IMR-90 (cell line): Measurements from ENCODE around the gene PAF1. TPM values are rescaled to one million over a fixed set of nuclear protein-coding genes. Genes with fewer than 3 reads are reported as not detected.

Experiments
- ATAC-seq: fragments of 200-7000 bp; cut with Tn5 transposase; 2 replicates; pipeline ENCODE4 v1.9.1; 2020; ENCODE audit warnings: low read depth, mild to moderate bottlenecking, moderate library complexity
- BruUV-seq: library from RNA; stranded (reverse); fragments of 400-500 nt; replicated peaks from 2 replicates; lab custom pipeline; 2021; lab: Mats Ljungman, UMichigan
- CTCF ChIA-PET: fragments of 300-600 bp; formaldehyde crosslinking; extraction: SDS; loops from one replicate; lab custom pipeline; 2021; ENCODE audit warnings: antibody characterized with exemption; lab: Yijun Ruan, JAX
- POLR2A ChIA-PET: fragments of 300-600 bp; sonication (Branson Sonifier 250); formaldehyde crosslinking; loops from one replicate; lab custom pipeline; 2022; ENCODE audit warnings: antibody characterized with exemption; ENCODE audit not compliant: unreplicated experiment; lab: Charles Lee
- DNase-seq: peaks from one replicate; pipeline ENCODE4 v3.0.0; 2013
- H2AFZ ChIP-seq: replicated peaks from 2 replicates; pipeline ENCODE3; 2013; ENCODE audit warnings: low read length, mild to moderate bottlenecking; ENCODE audit not compliant: poor library complexity
- H2AK5ac ChIP-seq: 2 replicates; pipeline ENCODE4 v1.6.1; 2013; ENCODE audit warnings: low read depth, low read length, inconsistent platforms
- H2AK9ac ChIP-seq: replicated peaks from 2 replicates; pipeline ENCODE3; 2013; ENCODE audit warnings: mild to moderate bottlenecking, low read depth, low read length, moderate library complexity; ENCODE audit not compliant: poor library complexity
- H2BK120ac ChIP-seq: 2 replicates; pipeline ENCODE4 v1.6.1; 2013; ENCODE audit warnings: low read depth, low read length, inconsistent platforms
- H2BK15ac ChIP-seq: 3 replicates; pipeline ENCODE4 v1.6.1; 2013; ENCODE audit warnings: low read depth, low read length, inconsistent platforms
- H2BK20ac ChIP-seq: 2 replicates; pipeline ENCODE4 v1.6.1; 2013; ENCODE audit warnings: low read depth, mild to moderate bottlenecking, inconsistent platforms, low read length, moderate library complexity
- H2BK5ac ChIP-seq: 2 replicates; pipeline ENCODE4 v1.6.1; 2013; ENCODE audit warnings: mild to moderate bottlenecking, low read depth, low read length, inconsistent platforms; ENCODE audit not compliant: poor library complexity, severe bottlenecking
- H3K14ac ChIP-seq: replicated peaks from 2 replicates; pipeline ENCODE4 v1.6.1; 2013; ENCODE audit warnings: low read depth, low read length, inconsistent platforms
- H3K18ac ChIP-seq: 2 replicates; pipeline ENCODE4 v1.6.1; 2013; ENCODE audit warnings: low read depth, low read length, control low read depth
- H3K23ac ChIP-seq: 2 replicates; pipeline ENCODE4 v1.6.1; 2013; ENCODE audit warnings: low read depth, low read length, inconsistent platforms
- H3K27ac ChIP-seq: 2 replicates; pipeline ENCODE4 v1.5.1; 2013; ENCODE audit warnings: mild to moderate bottlenecking, control low read depth, low read length; ENCODE audit not compliant: insufficient read depth
- H3K27me3 ChIP-seq: 2 replicates; pipeline ENCODE4 v1.6.1; 2013; ENCODE audit warnings: low read length; ENCODE audit not compliant: control insufficient read depth, insufficient read depth
- H3K36me3 ChIP-seq: 2 replicates; pipeline ENCODE4 v1.6.1; 2013; ENCODE audit warnings: low read length, mixed read lengths; ENCODE audit not compliant: control insufficient read depth, insufficient read depth
- H3K4ac ChIP-seq: 2 replicates; pipeline ENCODE4 v1.6.1; 2013; ENCODE audit warnings: low read depth, low read length, inconsistent platforms
- H3K4me1 ChIP-seq: 2 replicates; pipeline ENCODE4 v1.6.1; 2013; ENCODE audit warnings: low read length, mixed read lengths; ENCODE audit not compliant: control insufficient read depth, insufficient read depth
- H3K4me2 ChIP-seq: 2 replicates; pipeline ENCODE4 v1.6.1; 2013; ENCODE audit warnings: low read depth, mild to moderate bottlenecking, control low read depth, low read length, moderate library complexity
- H3K4me3 ChIP-seq: 2 replicates; pipeline ENCODE4 v1.5.1; 2013; ENCODE audit warnings: low read depth, mild to moderate bottlenecking, control low read depth, low read length, moderate library complexity; ENCODE audit not compliant: insufficient read depth
- H3K56ac ChIP-seq: 2 replicates; pipeline ENCODE4 v1.6.1; 2013; ENCODE audit warnings: low read length, inconsistent platforms; ENCODE audit not compliant: insufficient read depth; ENCODE audit errors: extremely low read depth
- H3K79me1 ChIP-seq, 2 experiments: 2 replicates each; pipeline ENCODE4 v1.6.1; 2013; ENCODE audit warnings: low read length in 2 of 2, inconsistent platforms in 1 of 2, low read depth in 1 of 2
- H3K9ac ChIP-seq: 2 replicates; pipeline ENCODE4 v1.6.1; 2013; ENCODE audit warnings: low read depth, low read length, control low read depth
- H3K9me1 ChIP-seq: 2 replicates; pipeline ENCODE4 v1.6.1; 2013; ENCODE audit warnings: low read length, inconsistent platforms; ENCODE audit not compliant: insufficient read depth
- H3K9me3 ChIP-seq: 2 replicates; pipeline ENCODE4 v1.6.1; 2013; ENCODE audit warnings: low read length; ENCODE audit not compliant: control insufficient read depth, insufficient read depth
- H4K20me1 ChIP-seq: 2 replicates; pipeline ENCODE4 v1.6.1; 2013; ENCODE audit warnings: low read length, inconsistent platforms; ENCODE audit not compliant: insufficient read depth
- H4K5ac ChIP-seq: 2 replicates; pipeline ENCODE4 v1.6.1; 2013; ENCODE audit warnings: mild to moderate bottlenecking, low read depth, low read length, control low read depth
- H4K8ac ChIP-seq, 2 experiments: 2 replicates each; pipeline ENCODE4 v1.6.1; 2013; ENCODE audit warnings: low read depth in 2 of 2, low read length in 2 of 2, control low read depth in 1 of 2, inconsistent platforms in 1 of 2
- H4K91ac ChIP-seq: 2 replicates; pipeline ENCODE4 v1.6.1; 2013; ENCODE audit warnings: low read depth, low read length, inconsistent platforms; ENCODE audit not compliant: insufficient read depth
- CEBPB ChIP-seq: IDR thresholded peaks from 2 replicates; pipeline ENCODE4 v1.6.1; 2012; ENCODE audit warnings: low read depth, low read length, improper control_type of control experiment
- CHD1 ChIP-seq: IDR thresholded peaks from 2 replicates; pipeline ENCODE4 v1.6.1; 2012; ENCODE audit warnings: low read depth, low read length, improper control_type of control experiment
- CTCF ChIP-seq: conservative IDR thresholded peaks from 2 replicates; pipeline ENCODE4 v1.5.1; 2012; ENCODE audit warnings: mild to moderate bottlenecking, low read depth, low read length, improper control_type of control experiment
- FOS ChIP-seq: fragments of 150-350 bp; IDR thresholded peaks from 2 replicates; pipeline ENCODE4 v1.6.1; 2016; ENCODE audit warnings: low read depth, low read length
- MAFK ChIP-seq: IDR thresholded peaks from 2 replicates; pipeline ENCODE4 v1.6.1; 2012; ENCODE audit warnings: low read depth, low read length, improper control_type of control experiment
- MAZ ChIP-seq: IDR thresholded peaks from 2 replicates; pipeline ENCODE4 v1.6.1; 2012; ENCODE audit warnings: low read depth, mild to moderate bottlenecking, low read length, improper control_type of control experiment, moderate library complexity, borderline replicate concordance
- NFE2L2 ChIP-seq: fragments of 150-350 bp; IDR thresholded peaks from 2 replicates; pipeline ENCODE4 v1.6.1; 2016; ENCODE audit warnings: low read depth, mild to moderate bottlenecking, low read length
- POLR2A ChIP-seq: IDR thresholded peaks from 2 replicates; pipeline ENCODE4 v1.6.1; 2012; ENCODE audit warnings: mild to moderate bottlenecking, low read depth, low read length
- RAD21 ChIP-seq: IDR thresholded peaks from 2 replicates; pipeline ENCODE4 v1.6.1; 2012; ENCODE audit warnings: low read length, improper control_type of control experiment
- RCOR1 ChIP-seq: IDR thresholded peaks from 2 replicates; pipeline ENCODE4 v1.6.1; 2012; ENCODE audit warnings: mild to moderate bottlenecking, low read length, improper control_type of control experiment; ENCODE audit not compliant: insufficient replicate concordance
- RFX5 ChIP-seq: IDR thresholded peaks from 2 replicates; pipeline ENCODE4 v1.8.0; 2012; ENCODE audit warnings: low read depth, mild to moderate bottlenecking, low read length, moderate library complexity
- SMC3 ChIP-seq: fragments of 150-350 bp; IDR thresholded peaks from 2 replicates; pipeline ENCODE4 v1.6.1; 2016; ENCODE audit warnings: low read depth, mild to moderate bottlenecking, antibody characterized with exemption, low read length, moderate library complexity
- USF2 ChIP-seq: fragments of 150-350 bp; IDR thresholded peaks from 2 replicates; pipeline ENCODE4 v1.6.1; 2017; ENCODE audit warnings: mild to moderate bottlenecking, antibody characterized with exemption, low read length, low read depth
- WGBS, 2 experiments: methylation state at CpG; one replicate each; pipeline versions ENCODE4 v1.1.5 to v1.1.7; 2013; ENCODE audit warnings: missing lambda C conversion rate in 2 of 2; ENCODE audit not compliant: insufficient read length in 1 of 2; ENCODE audit errors: extremely low coverage in 2 of 2; 5-methylcytosine and 5-hydroxymethylcytosine counted together
- dilution Hi-C: fragments of 300-500 bp; cut with HindIII; formaldehyde crosslinking; loops from one replicate; pipeline ENCODE4 v1.14.3; 2018; ENCODE audit warnings: low sequenced_read_pairs; ENCODE audit not compliant: unreplicated experiment
- in situ Hi-C: fragments of 300-500 bp; cut with MboI; formaldehyde crosslinking; loops from 3 replicates; pipeline ENCODE4 v1.14.3; 2019; ENCODE audit warnings: low sequenced_read_pairs, inconsistent platforms, mixed read lengths
- intact Hi-C: fragments of 100-400 bp; cut with micrococcal nuclease; formaldehyde crosslinking; loops from 2 replicates; pipeline ENCODE4 v1.10.0; 2022
- polyA plus RNA-seq, 3 experiments: library from polyadenylated mRNA; depleted of rRNA; stranded (reverse); fragments of >200 nt; gene quantifications; 2 replicates each; pipeline ENCODE4 v1.2.3, GENCODE V29; 2012; ENCODE audit warnings: low replicate concordance in 1 of 3
- total RNA-seq: library from RNA; depleted of rRNA; stranded (reverse); fragments of >200 nt; gene quantifications from 2 replicates; pipeline ENCODE4 v1.2.3, GENCODE V29; 2012

PAF1 gene
- total and polyA plus RNA-seq, 2 of the 4 experiments (the other 2 are of a cell fraction): 45.7 to 54.3 TPM

DNA sequence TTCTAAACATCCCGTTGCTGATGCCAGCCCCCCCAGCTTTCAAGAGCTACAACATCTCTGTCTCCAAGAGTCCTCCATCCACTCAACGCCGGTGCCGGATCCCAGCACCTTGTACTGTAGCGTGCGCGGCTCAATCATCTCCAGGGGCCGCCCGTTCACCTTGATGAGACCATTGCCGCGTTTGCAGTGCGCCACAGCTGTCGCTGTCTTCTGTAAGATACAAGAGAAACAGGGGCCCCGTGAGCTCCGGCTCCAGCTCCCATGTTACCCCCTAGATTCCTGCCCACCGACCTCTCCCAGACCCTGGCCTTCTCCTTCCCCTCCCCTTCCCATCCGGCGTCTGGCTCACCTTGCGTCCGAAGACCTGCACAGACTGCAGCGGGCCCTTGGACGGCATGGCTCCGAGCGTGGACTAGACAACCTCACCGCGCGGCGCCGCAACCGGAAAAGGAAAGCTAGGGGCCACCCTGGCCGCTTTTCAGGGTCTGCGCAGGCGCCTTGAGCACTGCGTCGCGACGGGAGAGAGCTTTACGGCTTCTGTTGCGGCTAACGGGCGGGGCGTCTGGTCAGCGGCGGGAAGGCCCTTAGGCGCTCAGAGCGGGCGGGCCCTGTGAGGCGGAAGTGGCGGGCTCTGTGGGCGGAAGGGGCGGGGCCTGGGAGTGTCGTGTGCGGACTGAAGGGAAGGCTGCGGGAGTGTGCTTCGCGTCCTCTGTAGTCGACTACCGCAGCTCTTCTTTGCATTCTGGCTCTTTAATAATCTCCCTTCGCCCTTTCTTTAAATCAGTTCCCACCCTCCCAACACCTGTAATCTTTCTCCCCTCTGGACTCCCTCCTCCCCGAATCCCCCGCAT lies 44.8 kb upstream of the PAF1 start, which contains the start of gene RPS16:
TSS of gene RPS16 (minus strand) at position 451 of the 851 bp plus-strand sequence. CDS start at position 397, 54 bp downstream.
- Histone ChIP-seq H2AK5ac (peak within 1 kb of the TSS; percentile 99), H2AFZ (peak within 1 kb of the TSS; percentile 84)
- WGBS, 2 experiments: 4% methylated on average over 14 of the region's 61 CpGs; no CpG with 5 or more reads in 1 of the 2 experiments
- peak; percentile 93 for TF ChIP-seq CHD1
- no peak for TF ChIP-seq CEBPB
- TF ChIP-seq RAD21: no peak
- TF ChIP-seq POLR2A: peak; percentile 99
- no peak for TF ChIP-seq FOS
- no peak for TF ChIP-seq MAFK
- no peak; the same call in 1 of the 2 replicates for TF ChIP-seq USF2
- no peak for TF ChIP-seq NFE2L2
- TF ChIP-seq SMC3: no peak
- peak; percentile 78; the same call in 1 of the 2 replicates for TF ChIP-seq MAZ
- TF ChIP-seq RFX5: no peak
- TF ChIP-seq RCOR1: no peak
- TF ChIP-seq CTCF: peak; percentile 9; the same call in 1 of the 2 replicates

More for the DNA sequence above, 44.8 kb upstream of the PAF1 start, which contains the start of gene RPS16:
- Histone ChIP-seq H2BK5ac (peak within 1 kb of the TSS; percentile 71), H3K9me3 (no peaks in the 10 kb centered on the region), H3K18ac (peak within 1 kb of the TSS; percentile 33), H3K4ac (peak within 1 kb of the TSS; percentile 95), H3K4me1 (peaks cover 8% of the 10 kb centered on the region), H2AK9ac (peak within 1 kb of the TSS; percentile 97), H3K4me2 (peak within 1 kb of the TSS; percentile 80), H3K79me1 (peaks cover 22 to 43% of the 10 kb centered on the region in 2 experiments), H4K8ac (peak within 1 kb of the TSS; percentile 94 to 98), H3K36me3 (peaks cover 23% of the 10 kb centered on the region), H3K9ac (peak within 1 kb of the TSS; percentile 94), H3K27me3 (no peaks in the 10 kb centered on the region), H4K20me1 (peaks cover 37% of the 10 kb centered on the region), H3K9me1 (peaks cover 5% of the 10 kb centered on the region), H2BK20ac (no peak within 1 kb of the TSS), H2BK120ac (0 out of 2 replicates have a peak within 1 kb of the TSS, but pooled peaks have one; percentile 14), H4K91ac (peak within 1 kb of the TSS; percentile 91), H3K4me3 (peak within 1 kb of the TSS; percentile 77), H3K56ac (peak within 1 kb of the TSS; percentile 88), H3K27ac (peak within 1 kb of the TSS; percentile 87), H3K23ac (peak within 1 kb of the TSS; percentile 87), H2BK15ac (no peak within 1 kb of the TSS), H4K5ac (peak within 1 kb of the TSS; percentile 53), H3K14ac (peak within 1 kb of the TSS; percentile 96)
- in situ Hi-C loops (loop anchor here (25.0 kb wide), 1 partner anchor 402 kb away; the partner anchor contains the start of genes DYRK1B and FBL), dilution Hi-C loops (no loop called here), intact Hi-C loops (no loop called here)
- no TSS peak for BruUV-seq
- ChIA-PET POLR2A (interaction anchor here (0.5 to 0.9 kb wide), 12 partner anchors 9 to 961 kb away, joined by 3 to 22 read pairs (median 4); partner anchors contain the start of genes EID2B, MED29, PAF1 and SAMD4B), CTCF (interaction anchor here (1.0 kb wide), 1 partner anchor 24 kb away, joined by 3 read pairs; no protein-coding TSS in a partner anchor)
- ATAC-seq: peak; percentile 93
- DNase-seq: peak; percentile 96
